ENCODE data around the gene TOR1AIP2. TPM values are rescaled to one million over a fixed set of nuclear protein-coding genes. Genes with fewer than 3 reads are reported as not detected.

TOR1AIP2 gene
- total and polyA plus RNA-seq, 2 of the 13 experiments (the other 11 are each of a cell fraction or from before 2014, with no cell fraction given) = 35.2 to 65.8 TPM

DNA sequence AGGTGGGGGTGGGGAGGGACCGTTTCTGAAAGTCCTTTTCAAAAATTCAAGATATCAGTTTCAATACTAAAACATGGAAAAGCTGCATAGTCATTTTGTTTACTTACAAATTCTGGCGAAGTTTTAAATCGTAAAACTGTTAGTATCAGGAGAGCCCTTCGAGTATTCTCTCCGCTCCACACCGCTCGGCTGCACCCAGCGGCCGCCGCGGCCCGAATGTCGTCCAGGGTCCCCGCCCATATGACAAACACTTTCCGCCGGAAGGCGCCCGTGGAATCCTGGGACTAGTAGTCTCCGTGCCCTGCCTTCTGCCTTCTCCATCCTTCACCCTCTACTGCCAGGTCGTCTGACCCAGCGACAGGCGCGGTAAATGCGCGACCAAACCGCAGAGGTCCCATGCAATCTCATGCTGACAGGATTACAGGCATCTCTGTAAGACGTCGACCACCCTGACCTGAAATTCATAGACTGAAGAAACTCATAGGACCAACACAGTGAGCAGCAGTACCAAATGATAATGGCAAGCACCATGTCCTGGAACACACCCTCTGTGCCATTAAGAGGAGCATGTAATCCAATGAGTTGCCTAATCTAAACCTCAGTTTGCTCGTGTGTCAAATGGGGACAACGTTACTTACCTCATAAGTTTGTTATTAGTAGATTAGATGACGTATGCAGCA, at the start of gene TOR1AIP2 (continued):
- TF ChIP-seq, protein P1, sequence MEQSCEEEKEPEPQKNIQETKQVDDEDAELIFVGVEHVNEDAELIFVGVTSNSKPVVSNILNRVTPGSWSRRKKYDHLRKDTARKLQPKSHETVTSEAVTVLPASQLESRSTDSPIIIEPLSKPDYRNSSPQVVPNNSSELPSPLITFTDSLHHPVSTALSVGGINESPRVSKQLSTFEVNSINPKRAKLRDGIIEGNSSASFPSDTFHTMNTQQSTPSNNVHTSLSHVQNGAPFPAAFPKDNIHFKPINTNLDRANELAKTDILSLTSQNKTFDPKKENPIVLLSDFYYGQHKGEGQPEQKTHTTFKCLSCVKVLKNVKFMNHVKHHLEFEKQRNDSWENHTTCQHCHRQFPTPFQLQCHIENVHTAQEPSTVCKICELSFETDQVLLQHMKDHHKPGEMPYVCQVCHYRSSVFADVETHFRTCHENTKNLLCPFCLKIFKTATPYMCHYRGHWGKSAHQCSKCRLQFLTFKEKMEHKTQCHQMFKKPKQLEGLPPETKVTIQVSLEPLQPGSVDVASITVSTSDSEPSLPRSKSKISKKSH (CRISPR knock-in tag; IDR thresholded peaks at IDR 0.05; ENCODE audit: borderline replicate concordance) = no peak
- TF ChIP-seq HNF4G (IDR thresholded peaks at IDR 0.05; ENCODE audit: borderline replicate concordance, low read depth, low read length) = no peak
- no peak for TF ChIP-seq HNF4G (CRISPR knock-in tag; IDR thresholded peaks at IDR 0.05; ENCODE audit: borderline replicate concordance, low read depth)
- TF ChIP-seq, protein P2, sequence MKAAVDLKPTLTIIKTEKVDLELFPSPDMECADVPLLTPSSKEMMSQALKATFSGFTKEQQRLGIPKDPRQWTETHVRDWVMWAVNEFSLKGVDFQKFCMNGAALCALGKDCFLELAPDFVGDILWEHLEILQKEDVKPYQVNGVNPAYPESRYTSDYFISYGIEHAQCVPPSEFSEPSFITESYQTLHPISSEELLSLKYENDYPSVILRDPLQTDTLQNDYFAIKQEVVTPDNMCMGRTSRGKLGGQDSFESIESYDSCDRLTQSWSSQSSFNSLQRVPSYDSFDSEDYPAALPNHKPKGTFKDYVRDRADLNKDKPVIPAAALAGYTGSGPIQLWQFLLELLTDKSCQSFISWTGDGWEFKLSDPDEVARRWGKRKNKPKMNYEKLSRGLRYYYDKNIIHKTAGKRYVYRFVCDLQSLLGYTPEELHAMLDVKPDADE (CRISPR knock-in tag; IDR thresholded peaks at IDR 0.05) = no peak
- TF ChIP-seq, protein P3, sequence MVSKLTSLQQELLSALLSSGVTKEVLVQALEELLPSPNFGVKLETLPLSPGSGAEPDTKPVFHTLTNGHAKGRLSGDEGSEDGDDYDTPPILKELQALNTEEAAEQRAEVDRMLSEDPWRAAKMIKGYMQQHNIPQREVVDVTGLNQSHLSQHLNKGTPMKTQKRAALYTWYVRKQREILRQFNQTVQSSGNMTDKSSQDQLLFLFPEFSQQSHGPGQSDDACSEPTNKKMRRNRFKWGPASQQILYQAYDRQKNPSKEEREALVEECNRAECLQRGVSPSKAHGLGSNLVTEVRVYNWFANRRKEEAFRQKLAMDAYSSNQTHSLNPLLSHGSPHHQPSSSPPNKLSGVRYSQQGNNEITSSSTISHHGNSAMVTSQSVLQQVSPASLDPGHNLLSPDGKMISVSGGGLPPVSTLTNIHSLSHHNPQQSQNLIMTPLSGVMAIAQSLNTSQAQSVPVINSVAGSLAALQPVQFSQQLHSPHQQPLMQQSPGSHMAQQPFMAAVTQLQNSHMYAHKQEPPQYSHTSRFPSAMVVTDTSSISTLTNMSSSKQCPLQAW (CRISPR knock-in tag; IDR thresholded peaks at IDR 0.05) = peak; percentile 59; the same call in 1 of the 2 replicates
- TF ChIP-seq, protein P4, sequence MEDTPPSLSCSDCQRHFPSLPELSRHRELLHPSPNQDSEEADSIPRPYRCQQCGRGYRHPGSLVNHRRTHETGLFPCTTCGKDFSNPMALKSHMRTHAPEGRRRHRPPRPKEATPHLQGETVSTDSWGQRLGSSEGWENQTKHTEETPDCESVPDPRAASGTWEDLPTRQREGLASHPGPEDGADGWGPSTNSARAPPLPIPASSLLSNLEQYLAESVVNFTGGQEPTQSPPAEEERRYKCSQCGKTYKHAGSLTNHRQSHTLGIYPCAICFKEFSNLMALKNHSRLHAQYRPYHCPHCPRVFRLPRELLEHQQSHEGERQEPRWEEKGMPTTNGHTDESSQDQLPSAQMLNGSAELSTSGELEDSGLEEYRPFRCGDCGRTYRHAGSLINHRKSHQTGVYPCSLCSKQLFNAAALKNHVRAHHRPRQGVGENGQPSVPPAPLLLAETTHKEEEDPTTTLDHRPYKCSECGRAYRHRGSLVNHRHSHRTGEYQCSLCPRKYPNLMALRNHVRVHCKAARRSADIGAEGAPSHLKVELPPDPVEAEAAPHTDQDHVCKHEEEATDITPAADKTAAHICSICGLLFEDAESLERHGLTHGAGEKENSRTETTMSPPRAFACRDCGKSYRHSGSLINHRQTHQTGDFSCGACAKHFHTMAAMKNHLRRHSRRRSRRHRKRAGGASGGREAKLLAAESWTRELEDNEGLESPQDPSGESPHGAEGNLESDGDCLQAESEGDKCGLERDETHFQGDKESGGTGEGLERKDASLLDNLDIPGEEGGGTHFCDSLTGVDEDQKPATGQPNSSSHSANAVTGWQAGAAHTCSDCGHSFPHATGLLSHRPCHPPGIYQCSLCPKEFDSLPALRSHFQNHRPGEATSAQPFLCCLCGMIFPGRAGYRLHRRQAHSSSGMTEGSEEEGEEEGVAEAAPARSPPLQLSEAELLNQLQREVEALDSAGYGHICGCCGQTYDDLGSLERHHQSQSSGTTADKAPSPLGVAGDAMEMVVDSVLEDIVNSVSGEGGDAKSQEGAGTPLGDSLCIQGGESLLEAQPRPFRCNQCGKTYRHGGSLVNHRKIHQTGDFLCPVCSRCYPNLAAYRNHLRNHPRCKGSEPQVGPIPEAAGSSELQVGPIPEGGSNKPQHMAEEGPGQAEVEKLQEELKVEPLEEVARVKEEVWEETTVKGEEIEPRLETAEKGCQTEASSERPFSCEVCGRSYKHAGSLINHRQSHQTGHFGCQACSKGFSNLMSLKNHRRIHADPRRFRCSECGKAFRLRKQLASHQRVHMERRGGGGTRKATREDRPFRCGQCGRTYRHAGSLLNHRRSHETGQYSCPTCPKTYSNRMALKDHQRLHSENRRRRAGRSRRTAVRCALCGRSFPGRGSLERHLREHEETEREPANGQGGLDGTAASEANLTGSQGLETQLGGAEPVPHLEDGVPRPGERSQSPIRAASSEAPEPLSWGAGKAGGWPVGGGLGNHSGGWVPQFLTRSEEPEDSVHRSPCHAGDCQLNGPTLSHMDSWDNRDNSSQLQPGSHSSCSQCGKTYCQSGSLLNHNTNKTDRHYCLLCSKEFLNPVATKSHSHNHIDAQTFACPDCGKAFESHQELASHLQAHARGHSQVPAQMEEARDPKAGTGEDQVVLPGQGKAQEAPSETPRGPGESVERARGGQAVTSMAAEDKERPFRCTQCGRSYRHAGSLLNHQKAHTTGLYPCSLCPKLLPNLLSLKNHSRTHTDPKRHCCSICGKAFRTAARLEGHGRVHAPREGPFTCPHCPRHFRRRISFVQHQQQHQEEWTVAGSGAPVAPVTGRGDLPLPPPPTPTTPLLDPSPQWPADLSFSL (CRISPR knock-in tag; IDR thresholded peaks at IDR 0.05) = no peak
- no peak for TF ChIP-seq ZNF337 (CRISPR knock-in tag; IDR thresholded peaks at IDR 0.05; ENCODE audit: borderline replicate concordance, low read depth)
- no peak for TF ChIP-seq CEBPG (CRISPR knock-in tag; IDR thresholded peaks at IDR 0.05)
- no peak for TF ChIP-seq AKAP8 (CRISPR knock-in tag; IDR thresholded peaks at IDR 0.05)
- TF ChIP-seq, protein P5, sequence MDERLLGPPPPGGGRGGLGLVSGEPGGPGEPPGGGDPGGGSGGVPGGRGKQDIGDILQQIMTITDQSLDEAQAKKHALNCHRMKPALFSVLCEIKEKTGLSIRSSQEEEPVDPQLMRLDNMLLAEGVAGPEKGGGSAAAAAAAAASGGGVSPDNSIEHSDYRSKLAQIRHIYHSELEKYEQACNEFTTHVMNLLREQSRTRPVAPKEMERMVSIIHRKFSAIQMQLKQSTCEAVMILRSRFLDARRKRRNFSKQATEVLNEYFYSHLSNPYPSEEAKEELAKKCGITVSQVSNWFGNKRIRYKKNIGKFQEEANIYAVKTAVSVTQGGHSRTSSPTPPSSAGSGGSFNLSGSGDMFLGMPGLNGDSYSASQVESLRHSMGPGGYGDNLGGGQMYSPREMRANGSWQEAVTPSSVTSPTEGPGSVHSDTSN (CRISPR knock-in tag; IDR thresholded peaks at IDR 0.05) = no peak
- TF ChIP-seq MAF1 (CRISPR knock-in tag; IDR thresholded peaks at IDR 0.05; ENCODE audit: borderline replicate concordance) = no peak
- TF ChIP-seq SAP130 (CRISPR knock-in tag; IDR thresholded peaks at IDR 0.05; ENCODE audit: low read depth) = peak; percentile 81
- no peak for TF ChIP-seq SRY (CRISPR knock-in tag; IDR thresholded peaks at IDR 0.05)
- TF ChIP-seq CBX5 (CRISPR knock-in tag; IDR thresholded peaks at IDR 0.05; ENCODE audit: borderline replicate concordance) = peak; percentile 67; the same call in 1 of the 2 replicates
- no peak for TF ChIP-seq ATM (IDR thresholded peaks at IDR 0.05; ENCODE audit: borderline replicate concordance)
- TF ChIP-seq NRL (CRISPR knock-in tag; IDR thresholded peaks at IDR 0.05; ENCODE audit: borderline replicate concordance) = peak; percentile 23; the same call in 1 of the 2 replicates

All from HepG2 (cell line).